Stimulated activated CD4-positive, alpha-beta T cell treated with anti-CD3 and anti-CD28 coated beads, Interleukin-12 subunit alpha, Interleukin-12 subunit beta, amount 100 ng/mL, for 48 hours (primary cell): ENCODE results near the gene KIAA1217.

ENCODE experiments used
- DNase-seq, 3 donors: peaks; one replicate each; pipeline ENCODE4 v3.0.0-alpha.2; 2020; ENCODE audit warnings: low read depth in 2 of 3, low spot score in 1 of 3

Gene KIAA1217

GRCh38 chr10:24242562-24242961 is 33.6 kb downstream of the KIAA1217 start:
- DNase-seq = no peak

GRCh38 chr10:24246365-24246764 is 37.4 kb downstream of the KIAA1217 start:
- DNase-seq = no peak

GRCh38 chr10:24247841-24248240 is 38.9 kb downstream of the KIAA1217 start:
- DNase-seq = no peak

- no peak for DNase-seq
These were observed 41.0 kb downstream of the KIAA1217 start for GRCh38 chr10:24249829-24250415.

GRCh38 chr10:24251547-24251946 is 42.6 kb downstream of the KIAA1217 start:
- DNase-seq = no peak

- no peak for DNase-seq
These were observed 45.2 kb downstream of the KIAA1217 start for GRCh38 chr10:24254180-24254579.

GRCh38 chr10:24255115-24255880 is 46.4 kb downstream of the KIAA1217 start:
- DNase-seq = no peak

GRCh38 chr10:24255881-24256311 is 47.0 kb downstream of the KIAA1217 start:
- no peak for DNase-seq

GRCh38 chr10:24256619-24257107 is 47.7 kb downstream of the KIAA1217 start:
- DNase-seq = no peak

- DNase-seq = no peak
These were observed 48.6 kb downstream of the KIAA1217 start for GRCh38 chr10:24257588-24257987.

GRCh38 chr10:24259365-24260130 is 50.6 kb downstream of the KIAA1217 start:
- no peak for DNase-seq

- no peak for DNase-seq
These were observed 52.7 kb downstream of the KIAA1217 start for GRCh38 chr10:24261627-24262026.

GRCh38 chr10:24262929-24263590 is 54.1 kb downstream of the KIAA1217 start:
- DNase-seq = no peak

GRCh38 chr10:24269476-24269875 is 60.5 kb downstream of the KIAA1217 start:
- DNase-seq = no peak

- DNase-seq = no peak
These were observed 63.4 kb downstream of the KIAA1217 start for GRCh38 chr10:24272374-24272773.

GRCh38 chr10:24277277-24277676 is 68.3 kb downstream of the KIAA1217 start:
- DNase-seq = no peak

- DNase-seq = no peak
These were observed 68.8 kb downstream of the KIAA1217 start for GRCh38 chr10:24277771-24278170.

- DNase-seq = no peak
These were observed 69.4 kb downstream of the KIAA1217 start for GRCh38 chr10:24278176-24278889.

GRCh38 chr10:24279166-24279565 is 70.2 kb downstream of the KIAA1217 start:
- no peak for DNase-seq

GRCh38 chr10:24287559-24288195 is 78.7 kb downstream of the KIAA1217 start:
- DNase-seq = no peak
